HG02571 (cell line): ENCODE data around the gene EHHADH.

Experiments
- ATAC-seq: cut with Tn5 transposase; IDR thresholded peaks from one replicate; pipeline ENCODE4 v1.9.1; 2021; ENCODE audit warnings: mild to moderate bottlenecking, moderate library complexity; ENCODE audit not compliant: unreplicated experiment

The EHHADH gene

GRCh38 chr3:185199671-185200070 lies 54.2 kb downstream of the EHHADH start:
- no peak for ATAC-seq

GRCh38 chr3:185199206-185199605 lies 54.6 kb downstream of the EHHADH start:
- no peak for ATAC-seq

- ATAC-seq: no peak
Observed at GRCh38 chr3:185197068-185197467, 56.8 kb downstream of the EHHADH start.

- no peak for ATAC-seq
Observed at GRCh38 chr3:185195652-185196051, 58.2 kb downstream of the EHHADH start.

- ATAC-seq: no peak
Observed at GRCh38 chr3:185188816-185189215, 65.0 kb downstream of the EHHADH start.

- no peak for ATAC-seq
Observed at GRCh38 chr3:185187391-185187790, 66.5 kb downstream of the EHHADH start.

- ATAC-seq: no peak
Observed at GRCh38 chr3:185176750-185177359, 77.0 kb downstream of the EHHADH start.

- ATAC-seq: peak; percentile 66
Observed at GRCh38 chr3:185175370-185175987, 78.4 kb downstream of the EHHADH start.

- ATAC-seq: no peak
Observed at GRCh38 chr3:185172086-185173049, 81.5 kb downstream of the EHHADH start.

GRCh38 chr3:185164428-185165217 lies 89.2 kb downstream of the EHHADH start:
- ATAC-seq: no peak

- no peak for ATAC-seq
Observed at GRCh38 chr3:185162634-185163033, 91.2 kb downstream of the EHHADH start.

- ATAC-seq: no peak
Observed at GRCh38 chr3:185161761-185162160, 92.1 kb downstream of the EHHADH start.

- ATAC-seq: no peak
Observed at GRCh38 chr3:185157347-185157746, 96.5 kb downstream of the EHHADH start.

- ATAC-seq: no peak
Observed at GRCh38 chr3:185155678-185156077, 98.2 kb downstream of the EHHADH start.

GRCh38 chr3:185153861-185154629 lies 99.8 kb downstream of the EHHADH start:
- no peak for ATAC-seq

GRCh38 chr3:185153171-185153771 lies 100.6 kb downstream of the EHHADH start:
- no peak for ATAC-seq

- ATAC-seq: no peak
Observed at GRCh38 chr3:185152410-185153170, 101.3 kb downstream of the EHHADH start, which contains the start of gene C3orf70. Gene C3orf70, minus strand, starts transcription at chr3:185153060. Its CDS starts 237 bp downstream, at chr3:185152823.

GRCh38 chr3:185151964-185152409 lies 101.9 kb downstream of the EHHADH start:
- ATAC-seq: no peak
